ENCODE measurements around the gene C9orf153. TPM values are rescaled to one million over a fixed set of nuclear protein-coding genes. Genes with fewer than 3 reads are reported as not detected.
"Not testable (repeated sequence)": the region's sequence is repeated elsewhere in the genome, so short reads cannot be mapped to it uniquely, and the experiment has no call there.

C9orf153 gene
- total RNA-seq = 0.32 TPM
- not detected for polyA plus RNA-seq

DNA sequence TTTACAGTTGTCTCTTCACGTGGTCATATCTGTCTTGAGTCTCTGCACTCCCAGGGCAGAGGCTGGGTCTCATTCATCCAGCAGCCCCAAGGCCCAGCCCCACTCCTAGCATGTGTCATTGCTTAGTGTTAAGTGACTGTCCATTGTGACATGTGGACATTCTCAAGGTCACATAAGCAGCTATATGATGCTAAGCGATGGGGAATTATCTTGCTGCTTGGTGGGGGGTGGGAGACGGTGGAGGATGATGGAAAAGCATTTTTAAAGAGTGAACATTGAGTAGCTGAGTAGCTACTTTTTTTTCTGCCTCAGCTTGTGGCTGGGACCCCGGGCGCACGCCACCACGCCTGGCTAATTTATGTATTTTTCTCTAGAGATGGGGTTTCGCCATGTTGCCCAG, at the start of gene C9orf153:
Gene C9orf153, minus strand, starts transcription at position 101 of the 400 bp plus-strand sequence. CDS start 30,054 bp downstream, outside the sequence.
- Mint-ChIP-seq H3K4me3 (peak within 1 kb of the TSS in 1 of 4 donors; percentile 70), H3K9me3 (peaks cover 0 to 5% (median 0%) of the 10 kb centered on the region in 7 donors), H3K27me3 (no peaks in the 10 kb centered on the region), H3K36me3 (peaks cover 28% of the 10 kb centered on the region), H3K4me1 (peaks cover 0 to 6% (median 2%) of the 10 kb centered on the region in 4 donors), H3K27ac (peak within 1 kb of the TSS in 1 of 3 donors; percentile 68)
- Histone ChIP-seq H3K27me3 (ENCODE audit: control insufficient read depth, insufficient read depth, low read length) (no peaks in the 10 kb centered on the region), H3K9me3 (ENCODE audit: control insufficient read depth in 2 of 2, low read length in 2 of 2) (no peaks in the 10 kb centered on the region), H3K27ac (ENCODE audit: insufficient read depth, low read length, poor library complexity, severe bottlenecking) (no peak within 1 kb of the TSS), H3K4me1 (ENCODE audit: control insufficient read depth, insufficient read depth, low read length, poor library complexity, severe bottlenecking) (no peaks in the 10 kb centered on the region), H3K4me3 (ENCODE audit: low read depth, low read length) (no peak within 1 kb of the TSS), H3K36me3 (ENCODE audit: control insufficient read depth, insufficient read depth, low read length) (peaks cover 17% of the 10 kb centered on the region)
- no peak for DNase-seq
- no peak for ATAC-seq (ENCODE audit: low read depth in 2 of 2)

GRCh38 chr9:86308687-86309086, 49.2 kb upstream of the C9orf153 start:
- no peak overlapping the region for H3K4me3 ChIP-seq (ENCODE audit: low read depth, low read length)
- H3K27me3 ChIP-seq (ENCODE audit: control insufficient read depth, insufficient read depth, low read length) = no peaks in the 10 kb centered on the region
- H3K4me1 Mint-ChIP-seq = peaks cover 8 to 17% (median 9%) of the 10 kb centered on the region in 4 donors
- H3K27ac Mint-ChIP-seq = no peak overlapping the region
- no peaks in the 10 kb centered on the region for H3K27me3 Mint-ChIP-seq
- H3K9me3 Mint-ChIP-seq = peaks cover 0 to 2% (median 0%) of the 10 kb centered on the region in 7 donors
- peaks cover 82% of the 10 kb centered on the region for H3K36me3 ChIP-seq (ENCODE audit: control insufficient read depth, insufficient read depth, low read length)
- DNase-seq (no peak), ATAC-seq (ENCODE audit: low read depth in 2 of 2) (no peak)
- H3K4me1 ChIP-seq (ENCODE audit: control insufficient read depth, insufficient read depth, low read length, poor library complexity, severe bottlenecking) = peaks cover 10% of the 10 kb centered on the region
- H3K9me3 ChIP-seq (ENCODE audit: control insufficient read depth in 2 of 2, low read length in 2 of 2) = no peaks in the 10 kb centered on the region
- H3K36me3 Mint-ChIP-seq = peaks cover 56% of the 10 kb centered on the region
- H3K27ac ChIP-seq (ENCODE audit: insufficient read depth, low read length, poor library complexity, severe bottlenecking) = no peak overlapping the region
- no peak overlapping the region for H3K4me3 Mint-ChIP-seq

DNA sequence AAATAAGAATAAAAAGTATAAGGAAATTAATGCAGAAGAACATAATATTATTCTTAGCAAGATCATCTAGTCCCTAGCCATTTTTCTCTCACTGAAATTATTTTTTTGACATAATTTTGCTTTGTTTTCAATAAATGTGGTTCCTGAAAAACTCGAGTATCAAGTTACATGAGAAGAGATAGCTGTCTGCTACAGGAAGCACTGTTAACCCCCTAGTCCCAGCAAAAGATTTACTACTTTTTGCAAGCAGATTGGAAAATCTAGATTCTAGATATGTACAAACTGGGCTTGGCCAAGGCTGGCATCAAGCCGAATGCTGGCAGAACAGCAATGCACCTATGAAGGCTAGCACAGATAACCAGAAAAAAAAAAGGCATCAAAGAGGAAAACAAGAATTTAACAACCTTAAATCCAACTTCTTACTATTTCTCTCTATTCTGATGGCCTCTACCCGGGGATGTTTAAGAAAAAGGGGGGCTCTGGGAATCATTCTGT, 44.8 kb upstream of the C9orf153 start:
- no peak overlapping the region for H3K4me3 ChIP-seq (ENCODE audit: low read depth, low read length)
- no peaks in the 10 kb centered on the region for H3K9me3 Mint-ChIP-seq
- peak overlapping the region; percentile 60 to 79 (median 77) for H3K27ac Mint-ChIP-seq
- H3K9me3 ChIP-seq (ENCODE audit: control insufficient read depth in 2 of 2, low read length in 2 of 2) = no peaks in the 10 kb centered on the region
- H3K4me3 Mint-ChIP-seq = no peak overlapping the region
- H3K4me1 ChIP-seq (ENCODE audit: control insufficient read depth, insufficient read depth, low read length, poor library complexity, severe bottlenecking) = peaks cover 16% of the 10 kb centered on the region
- no peak for DNase-seq
- peaks cover 95% of the 10 kb centered on the region for H3K36me3 ChIP-seq (ENCODE audit: control insufficient read depth, insufficient read depth, low read length)
- no peak for ATAC-seq (ENCODE audit: low read depth in 2 of 2)
- H3K27ac ChIP-seq (ENCODE audit: insufficient read depth, low read length, poor library complexity, severe bottlenecking) = peak overlapping the region; percentile 39
- H3K36me3 Mint-ChIP-seq = peaks cover 54% of the 10 kb centered on the region
- H3K4me1 Mint-ChIP-seq = peaks cover 15 to 26% (median 21%) of the 10 kb centered on the region in 4 donors
- no peaks in the 10 kb centered on the region for H3K27me3 Mint-ChIP-seq
- no peaks in the 10 kb centered on the region for H3K27me3 ChIP-seq (ENCODE audit: control insufficient read depth, insufficient read depth, low read length)

DNA sequence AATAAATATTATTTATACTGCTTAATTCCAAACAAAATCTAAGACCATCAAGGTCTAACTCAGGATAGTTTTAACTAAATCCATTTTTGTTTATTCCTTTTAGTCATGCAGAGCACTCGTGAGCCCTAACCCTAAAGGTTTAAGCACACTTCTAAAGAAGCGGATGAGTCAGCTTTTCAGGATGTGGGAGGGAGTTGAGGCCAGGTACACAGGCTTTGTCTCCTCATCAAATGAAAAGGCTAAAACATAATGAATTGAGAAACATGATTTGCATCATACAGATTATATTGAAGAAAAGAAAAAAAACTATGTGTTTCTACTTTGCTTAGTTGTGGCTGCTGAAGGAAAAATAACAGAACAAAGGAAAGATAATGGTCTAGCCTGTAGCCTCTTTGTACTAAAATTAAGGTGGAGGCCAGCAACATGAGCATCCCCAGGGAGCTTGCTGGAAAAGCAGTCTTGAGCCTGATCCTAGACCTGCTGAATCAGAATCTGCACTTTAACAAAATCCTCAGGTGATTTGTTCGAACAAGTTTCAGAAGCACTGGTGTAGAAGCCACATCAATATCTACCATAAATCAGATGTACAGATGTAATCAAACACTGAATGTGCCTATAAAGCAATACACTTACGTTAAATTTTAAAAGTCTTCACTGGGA, 44.0 kb upstream of the C9orf153 start:
- Histone ChIP-seq H3K27ac (ENCODE audit: insufficient read depth, low read length, poor library complexity, severe bottlenecking) (no peak overlapping the region), H3K36me3 (ENCODE audit: control insufficient read depth, insufficient read depth, low read length) (peaks cover 96% of the 10 kb centered on the region), H3K27me3 (ENCODE audit: control insufficient read depth, insufficient read depth, low read length) (no peaks in the 10 kb centered on the region), H3K4me1 (ENCODE audit: control insufficient read depth, insufficient read depth, low read length, poor library complexity, severe bottlenecking) (peaks cover 16% of the 10 kb centered on the region), H3K4me3 (ENCODE audit: low read depth, low read length) (peak overlapping the region; percentile 7), H3K9me3 (ENCODE audit: control insufficient read depth in 2 of 2, low read length in 2 of 2) (no peaks in the 10 kb centered on the region)
- H3K9me3 Mint-ChIP-seq = no peaks in the 10 kb centered on the region
- peak; percentile 99 to 100 for ATAC-seq (ENCODE audit: low read depth in 2 of 2)
- peak overlapping the region in 3 of 4 donors; percentile 13 to 26 (median 15) for H3K4me3 Mint-ChIP-seq
- H3K27ac Mint-ChIP-seq = peak overlapping the region; percentile 72 to 85 (median 77)
- peaks cover 53% of the 10 kb centered on the region for H3K36me3 Mint-ChIP-seq
- DNase-seq = peak; percentile 13 to 81 (median 34)
- H3K27me3 Mint-ChIP-seq = no peaks in the 10 kb centered on the region
- H3K4me1 Mint-ChIP-seq = peaks cover 15 to 26% (median 21%) of the 10 kb centered on the region in 4 donors

DNA sequence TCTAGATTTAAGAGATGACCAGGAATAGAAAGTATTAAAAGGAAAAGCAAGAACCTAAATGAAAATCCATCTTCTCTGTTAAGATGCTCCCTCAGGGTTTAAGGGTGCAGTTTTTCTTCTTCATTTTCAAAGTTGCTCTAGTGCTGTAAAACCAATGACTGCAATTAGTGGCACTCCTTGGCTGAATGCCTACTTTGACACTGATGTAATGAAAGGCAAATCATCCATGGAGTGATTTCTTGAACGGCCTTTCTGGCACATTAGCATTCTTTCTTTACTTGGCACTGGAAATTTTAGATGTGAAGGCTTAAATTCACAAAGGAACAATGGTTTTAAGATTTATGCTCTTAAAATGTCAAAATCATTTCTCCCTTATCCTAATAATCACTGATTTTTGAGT, 42.2 kb upstream of the C9orf153 start:
- H3K27me3 ChIP-seq (ENCODE audit: control insufficient read depth, insufficient read depth, low read length) = no peaks in the 10 kb centered on the region
- no peak overlapping the region for H3K4me3 ChIP-seq (ENCODE audit: low read depth, low read length)
- peak overlapping the region in 2 of 3 donors; percentile 59 to 69 for H3K27ac Mint-ChIP-seq
- no peak overlapping the region for H3K27ac ChIP-seq (ENCODE audit: insufficient read depth, low read length, poor library complexity, severe bottlenecking)
- H3K36me3 Mint-ChIP-seq = peaks cover 58% of the 10 kb centered on the region
- no peak for DNase-seq
- H3K9me3 ChIP-seq (ENCODE audit: control insufficient read depth in 2 of 2, low read length in 2 of 2) = no peaks in the 10 kb centered on the region
- H3K9me3 Mint-ChIP-seq = no peaks in the 10 kb centered on the region
- H3K36me3 ChIP-seq (ENCODE audit: control insufficient read depth, insufficient read depth, low read length) = peaks cover 96% of the 10 kb centered on the region
- no peaks in the 10 kb centered on the region for H3K27me3 Mint-ChIP-seq
- no peak for ATAC-seq (ENCODE audit: low read depth in 2 of 2)
- peaks cover 15 to 31% (median 29%) of the 10 kb centered on the region in 4 donors for H3K4me1 Mint-ChIP-seq
- H3K4me1 ChIP-seq (ENCODE audit: control insufficient read depth, insufficient read depth, low read length, poor library complexity, severe bottlenecking) = peaks cover 16% of the 10 kb centered on the region
- no peak overlapping the region for H3K4me3 Mint-ChIP-seq

DNA sequence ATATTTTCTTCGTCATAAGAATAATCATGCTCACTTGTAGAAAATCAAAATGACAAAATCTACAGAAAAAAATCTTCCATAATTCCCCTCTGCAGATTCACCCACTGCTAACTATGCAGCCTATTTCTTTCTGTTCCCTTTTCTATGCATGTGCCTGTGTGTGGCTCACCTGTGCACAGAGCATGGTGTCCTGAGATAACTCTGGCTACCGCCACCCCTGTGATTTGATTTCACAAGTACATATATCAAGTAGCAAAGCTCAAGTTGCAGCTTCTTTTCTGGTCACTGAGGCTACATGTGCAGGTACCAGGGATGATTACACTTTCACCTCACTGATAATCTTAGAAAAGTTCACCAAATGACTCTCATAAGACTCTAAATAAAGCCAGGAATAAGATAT, 41.2 kb upstream of the C9orf153 start:
- Mint-ChIP-seq H3K27ac (peak overlapping the region in 2 of 3 donors; percentile 26 to 87), H3K9me3 (no peaks in the 10 kb centered on the region), H3K27me3 (no peaks in the 10 kb centered on the region), H3K4me3 (no peak overlapping the region), H3K36me3 (peaks cover 61% of the 10 kb centered on the region), H3K4me1 (peaks cover 15 to 31% (median 29%) of the 10 kb centered on the region in 4 donors)
- Histone ChIP-seq H3K4me1 (ENCODE audit: control insufficient read depth, insufficient read depth, low read length, poor library complexity, severe bottlenecking) (peaks cover 16% of the 10 kb centered on the region), H3K27me3 (ENCODE audit: control insufficient read depth, insufficient read depth, low read length) (no peaks in the 10 kb centered on the region), H3K9me3 (ENCODE audit: control insufficient read depth in 2 of 2, low read length in 2 of 2) (no peaks in the 10 kb centered on the region), H3K36me3 (ENCODE audit: control insufficient read depth, insufficient read depth, low read length) (peaks cover 91% of the 10 kb centered on the region), H3K4me3 (ENCODE audit: low read depth, low read length) (no peak overlapping the region), H3K27ac (ENCODE audit: insufficient read depth, low read length, poor library complexity, severe bottlenecking) (no peak overlapping the region)
- no peak for DNase-seq
- no peak for ATAC-seq (ENCODE audit: low read depth in 2 of 2)

- Histone ChIP-seq H3K4me1 (ENCODE audit: control insufficient read depth, insufficient read depth, low read length, poor library complexity, severe bottlenecking) (peaks cover 8% of the 10 kb centered on the region), H3K9me3 (ENCODE audit: control insufficient read depth in 2 of 2, low read length in 2 of 2) (no peaks in the 10 kb centered on the region), H3K27me3 (ENCODE audit: control insufficient read depth, insufficient read depth, low read length) (no peaks in the 10 kb centered on the region), H3K36me3 (ENCODE audit: control insufficient read depth, insufficient read depth, low read length) (peaks cover 85% of the 10 kb centered on the region), H3K4me3 (ENCODE audit: low read depth, low read length) (no peak overlapping the region), H3K27ac (ENCODE audit: insufficient read depth, low read length, poor library complexity, severe bottlenecking) (peak overlapping the region; percentile 23)
- Mint-ChIP-seq H3K27me3 (no peaks in the 10 kb centered on the region), H3K9me3 (no peaks in the 10 kb centered on the region), H3K27ac (peak overlapping the region in 1 of 3 donors; percentile 56), H3K36me3 (peaks cover 57% of the 10 kb centered on the region), H3K4me3 (no peak overlapping the region), H3K4me1 (peaks cover 9 to 25% (median 20%) of the 10 kb centered on the region in 4 donors)
- DNase-seq (no peak), ATAC-seq (ENCODE audit: low read depth in 2 of 2) (no peak)
Measured at GRCh38 chr9:86298873-86299272, 39.4 kb upstream of the C9orf153 start.

- H3K27ac ChIP-seq (ENCODE audit: insufficient read depth, low read length, poor library complexity, severe bottlenecking); H3K27me3 ChIP-seq (ENCODE audit: control insufficient read depth, insufficient read depth, low read length); H3K27me3 Mint-ChIP-seq; H3K4me1 ChIP-seq (ENCODE audit: control insufficient read depth, insufficient read depth, low read length, poor library complexity, severe bottlenecking); H3K27ac Mint-ChIP-seq; DNase-seq; H3K4me3 ChIP-seq (ENCODE audit: low read depth, low read length); H3K9me3 ChIP-seq (ENCODE audit: control insufficient read depth in 2 of 2, low read length in 2 of 2); H3K36me3 Mint-ChIP-seq; H3K4me3 Mint-ChIP-seq; ATAC-seq (ENCODE audit: low read depth in 2 of 2); H3K9me3 Mint-ChIP-seq: not testable (repeated sequence)
- peaks cover 0 to 13% (median 9%) of the 10 kb centered on the region in 4 donors for H3K4me1 Mint-ChIP-seq
- H3K36me3 ChIP-seq (ENCODE audit: control insufficient read depth, insufficient read depth, low read length) = peaks cover 23% of the 10 kb centered on the region
Measured at GRCh38 chr9:86290341-86290740, 30.9 kb upstream of the C9orf153 start.

All from CD4-positive, CD25-positive, alpha-beta regulatory T cell (primary cell).